ENCODE measurements around the gene BFSP2. TPM values are rescaled to one million over a fixed set of nuclear protein-coding genes. Genes with fewer than 3 reads are reported as not detected.

Gene BFSP2
- total and polyA plus RNA-seq, 4 donors = 0.14 to 0.35 TPM; not detected in 2

DNA sequence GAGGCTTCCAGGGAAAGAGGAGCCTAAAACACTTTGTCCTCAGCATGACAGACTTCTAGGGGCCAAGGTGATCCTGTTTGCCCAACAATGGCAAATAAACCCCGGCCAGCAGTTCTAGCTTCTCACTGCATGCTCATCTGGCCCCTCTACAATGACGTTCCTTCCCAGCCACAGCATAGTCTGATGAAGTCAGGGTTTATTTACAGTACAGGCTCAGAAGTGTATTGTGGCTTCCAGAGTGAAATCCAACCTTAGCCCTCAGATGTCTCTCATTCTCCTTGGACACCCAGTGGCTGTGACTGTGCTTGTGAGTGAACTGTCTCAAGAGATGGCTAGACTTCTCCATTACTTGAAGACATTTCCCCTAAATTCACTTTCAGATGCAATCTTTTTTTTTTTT lies 40.8 kb downstream of the BFSP2 start:
- H3K27me3 ChIP-seq (ENCODE audit: control insufficient read depth in 3 of 3, insufficient read depth in 3 of 3, low read length in 2 of 3) = no peaks in the 10 kb centered on the region
- peaks cover 0 to 4% (median 0%) of the 10 kb centered on the region in 5 donors for H3K4me1 ChIP-seq (ENCODE audit: control insufficient read depth in 5 of 5, insufficient read depth in 5 of 5, low read length in 5 of 5)
- no peak for ATAC-seq (ENCODE audit: insufficient read depth, low FRiP score)
- DNase-seq = no peak
- WGBS, 2 donors = 88 to 90% methylated on average over 2 of the region's 2 CpGs
- H3K27ac ChIP-seq (ENCODE audit: low read depth in 1 of 2, low read length in 1 of 2) = no peak overlapping the region
- H3K9ac ChIP-seq (ENCODE audit: insufficient read depth in 1 of 2, low read length in 2 of 2) = no peak overlapping the region
- H3K4me3 ChIP-seq = no peak overlapping the region
- no peaks in the 10 kb centered on the region for H3K9me3 ChIP-seq (ENCODE audit: control insufficient read depth in 4 of 4, insufficient read depth in 3 of 4, low read length in 3 of 4)
- TF ChIP-seq, protein P1, sequence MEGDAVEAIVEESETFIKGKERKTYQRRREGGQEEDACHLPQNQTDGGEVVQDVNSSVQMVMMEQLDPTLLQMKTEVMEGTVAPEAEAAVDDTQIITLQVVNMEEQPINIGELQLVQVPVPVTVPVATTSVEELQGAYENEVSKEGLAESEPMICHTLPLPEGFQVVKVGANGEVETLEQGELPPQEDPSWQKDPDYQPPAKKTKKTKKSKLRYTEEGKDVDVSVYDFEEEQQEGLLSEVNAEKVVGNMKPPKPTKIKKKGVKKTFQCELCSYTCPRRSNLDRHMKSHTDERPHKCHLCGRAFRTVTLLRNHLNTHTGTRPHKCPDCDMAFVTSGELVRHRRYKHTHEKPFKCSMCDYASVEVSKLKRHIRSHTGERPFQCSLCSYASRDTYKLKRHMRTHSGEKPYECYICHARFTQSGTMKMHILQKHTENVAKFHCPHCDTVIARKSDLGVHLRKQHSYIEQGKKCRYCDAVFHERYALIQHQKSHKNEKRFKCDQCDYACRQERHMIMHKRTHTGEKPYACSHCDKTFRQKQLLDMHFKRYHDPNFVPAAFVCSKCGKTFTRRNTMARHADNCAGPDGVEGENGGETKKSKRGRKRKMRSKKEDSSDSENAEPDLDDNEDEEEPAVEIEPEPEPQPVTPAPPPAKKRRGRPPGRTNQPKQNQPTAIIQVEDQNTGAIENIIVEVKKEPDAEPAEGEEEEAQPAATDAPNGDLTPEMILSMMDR (IDR thresholded peaks at IDR 0.05; ENCODE audit: control extremely low read depth, extremely low read depth) = no peak
- no peaks in the 10 kb centered on the region for H3K36me3 ChIP-seq (ENCODE audit: control insufficient read depth in 4 of 4, insufficient read depth in 4 of 4, low read length in 4 of 4)

DNA sequence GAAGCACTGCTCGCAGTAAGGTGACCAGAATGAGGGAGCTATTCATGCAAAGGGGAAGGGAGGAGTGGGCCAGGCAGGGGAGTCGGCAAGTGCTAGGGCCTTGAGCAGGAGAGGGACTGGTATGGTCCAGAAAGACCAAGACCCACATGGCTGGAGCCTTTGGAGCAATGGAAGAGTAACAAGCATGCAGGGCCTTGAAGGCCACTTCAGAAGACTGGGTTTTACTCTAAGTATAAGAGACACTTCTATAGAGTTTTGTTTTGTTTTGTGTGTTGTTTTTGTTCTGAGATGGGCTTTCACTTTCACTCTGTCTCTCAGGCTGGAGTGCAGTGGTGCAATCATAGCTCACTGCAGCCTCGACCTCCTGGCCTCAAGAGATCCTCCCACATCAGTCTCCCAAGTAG lies 42.0 kb downstream of the BFSP2 start:
- whole genome bisulfite sequencing, 2 donors = 45 to 47% methylated on average over 3 of the region's 3 CpGs
- TF ChIP-seq, protein P1 (IDR thresholded peaks at IDR 0.05; ENCODE audit: control extremely low read depth, extremely low read depth) = no peak
- DNase-seq (no peak), ATAC-seq (ENCODE audit: insufficient read depth, low FRiP score) (no peak)
- Histone ChIP-seq H3K4me3 (no peak overlapping the region), H3K9ac (ENCODE audit: insufficient read depth in 1 of 2, low read length in 2 of 2) (no peak overlapping the region), H3K27ac (ENCODE audit: low read depth in 1 of 2, low read length in 1 of 2) (no peak overlapping the region), H3K9me3 (ENCODE audit: control insufficient read depth in 4 of 4, insufficient read depth in 3 of 4, low read length in 3 of 4) (no peaks in the 10 kb centered on the region), H3K27me3 (ENCODE audit: control insufficient read depth in 3 of 3, insufficient read depth in 3 of 3, low read length in 2 of 3) (no peaks in the 10 kb centered on the region), H3K4me1 (ENCODE audit: control insufficient read depth in 5 of 5, insufficient read depth in 5 of 5, low read length in 5 of 5) (peaks cover 0 to 4% (median 0%) of the 10 kb centered on the region in 5 donors), H3K36me3 (ENCODE audit: control insufficient read depth in 4 of 4, insufficient read depth in 4 of 4, low read length in 4 of 4) (no peaks in the 10 kb centered on the region)

DNA sequence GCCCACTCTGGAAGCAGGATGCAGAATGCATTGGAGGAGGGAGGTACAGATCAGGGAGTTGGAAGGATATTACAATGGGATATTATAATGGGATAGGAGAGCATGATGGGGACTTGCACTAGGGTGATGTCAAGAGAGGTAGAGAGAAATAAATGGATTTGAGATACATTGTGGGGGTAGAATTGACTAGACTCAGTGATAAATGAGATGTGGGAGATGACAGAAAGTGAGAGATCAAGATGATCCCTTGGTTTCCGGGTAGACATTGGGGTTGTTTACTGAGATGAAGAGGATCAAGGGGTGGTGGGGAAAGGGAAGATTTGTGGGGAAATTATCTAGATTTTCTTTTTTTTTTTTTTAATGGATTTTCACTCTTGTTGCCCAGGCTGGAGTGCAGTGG lies 42.7 kb downstream of the BFSP2 start:
- H3K9ac ChIP-seq (ENCODE audit: insufficient read depth in 1 of 2, low read length in 2 of 2) = no peak overlapping the region
- no peak overlapping the region for H3K4me3 ChIP-seq
- TF ChIP-seq, protein P1 (IDR thresholded peaks at IDR 0.05; ENCODE audit: control extremely low read depth, extremely low read depth) = no peak
- no peak for ATAC-seq (ENCODE audit: insufficient read depth, low FRiP score)
- peaks cover 0 to 4% (median 0%) of the 10 kb centered on the region in 5 donors for H3K4me1 ChIP-seq (ENCODE audit: control insufficient read depth in 5 of 5, insufficient read depth in 5 of 5, low read length in 5 of 5)
- no peak overlapping the region for H3K27ac ChIP-seq (ENCODE audit: low read depth in 1 of 2, low read length in 1 of 2)
- no peaks in the 10 kb centered on the region for H3K9me3 ChIP-seq (ENCODE audit: control insufficient read depth in 4 of 4, insufficient read depth in 3 of 4, low read length in 3 of 4)
- no peaks in the 10 kb centered on the region for H3K36me3 ChIP-seq (ENCODE audit: control insufficient read depth in 4 of 4, insufficient read depth in 4 of 4, low read length in 4 of 4)
- no peak for DNase-seq
- 80 to 86% methylated on average over 1 of the region's 1 CpG for WGBS, 2 donors
- H3K27me3 ChIP-seq (ENCODE audit: control insufficient read depth in 3 of 3, insufficient read depth in 3 of 3, low read length in 2 of 3) = no peaks in the 10 kb centered on the region

Data from lung (tissue), 12 donors.